Right lobe of liver (tissue), 6 donors: ENCODE data around the gene LRFN2. TPM values are rescaled to one million over a fixed set of nuclear protein-coding genes. Genes with fewer than 3 reads are reported as not detected.

Source experiments
- ATAC-seq, 4 donors: fragments of 200-7000 bp; cut with Tn5 transposase; one replicate each; pipeline ENCODE4 v1.9.1; 2020; ENCODE audit warnings: mild to moderate bottlenecking in 4 of 4, moderate library complexity in 4 of 4
- DNase-seq, 3 donors: peaks; one replicate each; pipeline ENCODE4 v3.0.0-alpha.2; 2020
- H3K27ac ChIP-seq, 3 donors: fragments of 200-600 bp; one replicate each; pipeline ENCODE4 v1.8.0; 2022
- H3K27me3 ChIP-seq, 2 donors: fragments of 200-600 bp; one replicate each; pipeline ENCODE4 v1.8.0; 2022
- H3K36me3 ChIP-seq, 4 donors: fragments of 200-600 bp; sonication (generic) in 1 of 4; one replicate each; pipeline versions ENCODE4 v1.5.1 to v1.8.0; 2017 to 2022; ENCODE audit warnings: control low read depth in 1 of 4
- H3K4me1 ChIP-seq, 4 donors: fragments of 200-600 bp; sonication (generic) in 1 of 4; one replicate each; pipeline versions ENCODE4 v1.5.1 to v1.8.0; 2017 to 2022; ENCODE audit warnings: control low read depth in 1 of 4
- H3K4me3 ChIP-seq, 3 donors: fragments of 200-600 bp; one replicate each; pipeline ENCODE4 v1.8.0; 2022
- H3K9me3 ChIP-seq, 4 donors: fragments of 200-600 bp; sonication (generic) in 1 of 4; one replicate each; pipeline versions ENCODE4 v1.5.1 to v1.8.0; 2017 to 2022; ENCODE audit warnings: control low read depth in 1 of 4
- CTCF ChIP-seq, 4 donors: fragments of 200-600 bp in 3 of 4; fragments of 450-650 bp in 1 of 4; IDR thresholded peaks; one replicate each; pipeline versions ENCODE4 v1.5.1 to v1.8.0; 2016 to 2022; ENCODE audit warnings: antibody characterized with exemption in 4 of 4, mild to moderate bottlenecking in 2 of 4
- POLR2A ChIP-seq: fragments of 450-650 bp; IDR thresholded peaks from one replicate; pipeline ENCODE4 v1.6.1; 2017; ENCODE audit warnings: antibody characterized with exemption, mild to moderate bottlenecking
- WGBS: methylation state at CpG from one replicate; pipeline ENCODE4 v1.1.6; 2018; ENCODE audit warnings: low coverage, low lambda C conversion rate; ENCODE audit not compliant: insufficient coverage; ENCODE audit errors: missing lambda C conversion rate; 5-methylcytosine and 5-hydroxymethylcytosine counted together
- intact Hi-C, 2 donors: fragments of 100-400 bp; cut with DNase I; formaldehyde crosslinking; loops; one replicate each; pipeline versions ENCODE4 v1.11.2 to v1.14.1; 2022
- total RNA-seq, 6 experiments: library from RNA; depleted of rRNA in 2 of 6; stranded (reverse); fragments of >200 nt in 2 of 6; fragmentation: NEBNext Ultra II Directional in 3 of 6; extraction: Animal tissue kit (Norgen Biotek cat#: 25700) in 3 of 6; gene quantifications; one replicate each; pipeline versions ENCODE4 v1.1.0 to v1.2.4, GENCODE V29; 2016 to 2023
- donor health status: DM: no; HTN: yes; CAD: no.
- donor health status: DM: no; HTN: no; CAD: no.
- donor health status: DM: no; HTN: no; CAD: no.
- donor health status: DM: no; HTN: yes; CAD: no.
- donor health status: DM: no; HTN: yes; CAD: no.

LRFN2 gene
- total RNA-seq, 6 experiments from 2014 or later = 0.19 TPM; not detected in 5

GRCh38 chr6:40539853-40540252, 47.3 kb downstream of the LRFN2 start:
- DNase-seq = no peak
- TF ChIP-seq CTCF (IDR thresholded peaks at IDR 0.05) = no peak
- no peak for TF ChIP-seq POLR2A

GRCh38 chr6:40538556-40538955, 48.6 kb downstream of the LRFN2 start:
- Histone ChIP-seq H3K36me3 (no peaks in the 10 kb centered on the region), H3K9me3 (no peaks in the 10 kb centered on the region), H3K27me3 (no peaks in the 10 kb centered on the region), H3K4me1 (no peaks in the 10 kb centered on the region), H3K27ac (no peak overlapping the region), H3K4me3 (no peak overlapping the region)
- DNase-seq (no peak), ATAC-seq (no peak)
- WGBS = 66% methylated on average over 4 of the region's 9 CpGs
- TF ChIP-seq POLR2A = no peak
- TF ChIP-seq CTCF (IDR thresholded peaks at IDR 0.05) = no peak
- intact Hi-C loops = no loop called here

More at GRCh38 chr6:40539853-40540252, 47.3 kb downstream of the LRFN2 start:
- 66% methylated on average over 3 of the region's 7 CpGs for WGBS
- H3K4me3 ChIP-seq = no peak overlapping the region
- H3K36me3 ChIP-seq = no peaks in the 10 kb centered on the region
- H3K27me3 ChIP-seq = no peaks in the 10 kb centered on the region
- H3K9me3 ChIP-seq = no peaks in the 10 kb centered on the region
- intact Hi-C loops = no loop called here
- ATAC-seq = no peak
- no peaks in the 10 kb centered on the region for H3K4me1 ChIP-seq
- H3K27ac ChIP-seq = no peak overlapping the region

DNA sequence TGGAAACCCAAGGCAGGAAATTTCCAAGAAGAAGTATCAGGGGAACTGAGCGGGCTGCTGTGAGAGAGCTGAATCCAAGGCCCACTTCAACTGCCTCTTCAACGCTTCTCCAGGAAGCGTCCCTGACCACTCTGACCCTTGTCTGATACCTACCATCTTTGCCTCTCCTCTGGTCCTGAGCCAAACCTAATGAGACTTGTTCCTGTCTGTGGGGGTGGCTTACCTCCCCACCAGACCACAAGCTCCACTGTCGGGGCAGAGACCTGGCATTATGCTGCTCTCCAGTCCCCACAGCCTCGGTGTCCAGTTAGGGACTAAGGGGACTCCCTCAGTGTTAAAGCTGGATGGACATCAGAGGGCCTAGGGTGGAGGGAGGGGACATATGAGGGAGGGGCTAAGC, 49.7 kb downstream of the LRFN2 start:
- ATAC-seq (no peak), DNase-seq (no peak)
- Histone ChIP-seq H3K36me3 (no peaks in the 10 kb centered on the region), H3K27ac (no peak overlapping the region), H3K27me3 (no peaks in the 10 kb centered on the region), H3K4me3 (no peak overlapping the region), H3K9me3 (no peaks in the 10 kb centered on the region), H3K4me1 (no peaks in the 10 kb centered on the region)
- 90% methylated on average over 3 of the region's 5 CpGs for WGBS
- TF ChIP-seq POLR2A (no peak), CTCF (IDR thresholded peaks at IDR 0.05) (no peak)
- intact Hi-C loops = no loop called here

DNA sequence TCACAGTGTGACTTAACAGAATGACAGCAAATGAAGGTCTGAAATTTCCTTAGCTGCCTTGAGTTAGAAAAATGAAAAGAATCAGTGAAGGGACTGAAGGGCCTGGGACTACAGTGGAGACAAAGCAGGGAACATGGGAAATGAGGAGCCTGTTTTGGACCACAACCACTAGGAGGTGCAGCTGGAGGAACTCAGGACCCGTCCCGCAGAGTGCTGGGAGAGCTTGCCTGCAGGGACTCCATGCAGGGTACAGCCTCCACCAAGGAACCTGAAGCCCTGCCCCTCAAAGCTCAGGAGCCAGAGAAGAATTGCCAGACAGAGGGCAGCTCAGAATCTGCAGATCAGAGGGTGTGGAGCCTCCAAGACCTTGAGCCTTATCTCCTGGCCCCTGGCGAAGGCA, 50.7 kb downstream of the LRFN2 start:
- WGBS = 76% methylated on average over 3 of the region's 3 CpGs
- no peak for TF ChIP-seq POLR2A
- no peak for TF ChIP-seq CTCF (IDR thresholded peaks at IDR 0.05)
- intact Hi-C loops = no loop called here

GRCh38 chr6:40535819-40536380, 51.3 kb downstream of the LRFN2 start:
- Histone ChIP-seq H3K27me3 (no peaks in the 10 kb centered on the region), H3K4me3 (no peak overlapping the region), H3K27ac (no peak overlapping the region), H3K4me1 (no peaks in the 10 kb centered on the region), H3K36me3 (no peaks in the 10 kb centered on the region), H3K9me3 (no peaks in the 10 kb centered on the region)
- TF ChIP-seq POLR2A (no peak), CTCF (IDR thresholded peaks at IDR 0.05) (no peak)
- DNase-seq (no peak), ATAC-seq (no peak)
- 83% methylated on average over 2 of the region's 7 CpGs for WGBS
- intact Hi-C loops = no loop called here

More for the DNA sequence above, 50.7 kb downstream of the LRFN2 start:
- no peaks in the 10 kb centered on the region for H3K4me1 ChIP-seq
- H3K9me3 ChIP-seq = no peaks in the 10 kb centered on the region
- ATAC-seq = peak; percentile 21 to 34 (median 28)
- no peaks in the 10 kb centered on the region for H3K27me3 ChIP-seq
- no peak overlapping the region for H3K4me3 ChIP-seq
- no peak overlapping the region for H3K27ac ChIP-seq
- no peak for DNase-seq
- no peaks in the 10 kb centered on the region for H3K36me3 ChIP-seq
